ENCODE data around the gene LPAR3.

DNA sequence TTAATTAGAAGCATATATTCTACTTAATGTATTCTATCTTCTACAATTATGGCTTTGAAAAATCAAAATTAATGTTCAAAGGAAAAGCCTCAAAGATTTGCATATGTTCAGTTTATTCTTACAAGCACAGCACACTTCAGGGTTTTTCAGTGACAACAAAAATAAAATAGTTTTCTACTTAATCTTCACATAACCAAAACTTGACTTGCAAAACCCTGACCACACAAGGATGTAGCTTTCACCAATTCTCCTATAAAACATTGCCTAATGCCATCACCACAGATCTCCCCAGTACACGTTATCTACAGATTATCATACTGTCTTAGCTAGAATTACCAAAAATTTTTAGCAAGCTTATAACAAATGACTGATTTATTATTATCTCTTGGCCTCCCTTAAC is 23.3 kb downstream of the LPAR3 start:
- TF ChIP-seq CTCF (IDR thresholded peaks at IDR 0.05) (no peak), ZFX (IDR thresholded peaks at IDR 0.05; ENCODE audit: borderline replicate concordance) (no peak)

Measured in 22Rv1 (cell line).